Endothelial cell of umbilical vein (primary cell): ENCODE results near the gene RASAL2. TPM values are rescaled to one million over a fixed set of nuclear protein-coding genes. Genes with fewer than 3 reads are reported as not detected.

Experiments
- BruUV-seq: library from RNA; stranded (reverse); fragments of 400-500 nt; replicated peaks from 2 replicates; lab custom pipeline; 2021; lab: Mats Ljungman, UMichigan
- CTCF ChIA-PET: fragments of 300-600, 350-600 bp; sonication (Branson Sonifier 250); formaldehyde crosslinking; loops from one replicate; lab custom pipeline; 2021; ENCODE audit warnings: antibody characterized with exemption, inconsistent platforms; lab: Charles Lee
- POLR2A ChIA-PET: fragments of 300-600, 350-600 bp; sonication (Branson Sonifier 250); formaldehyde crosslinking; loops from one replicate; lab custom pipeline; 2021; ENCODE audit warnings: antibody characterized with exemption, inconsistent platforms; lab: Charles Lee
- DNase-seq: peaks from one replicate; pipeline ENCODE4 v3.0.0-alpha.2; 2011; ENCODE audit warnings: low read depth, low spot score
- FAIRE-seq: peaks from 2 replicates; lab custom pipeline; 2011; peaks lifted over from hg19 to GRCh38; lab: Jason Lieb, UNC
- H2AFZ ChIP-seq: 2 replicates; pipeline ENCODE4 v1.6.0; 2012; ENCODE audit warnings: low read depth, low read length, control low read depth, inconsistent platforms
- H3K27ac ChIP-seq: 2 replicates; pipeline ENCODE4 v1.5.1; 2011; ENCODE audit warnings: low read depth, mild to moderate bottlenecking, control low read depth, low read length, moderate library complexity; ENCODE audit not compliant: insufficient read depth
- H3K27me3 ChIP-seq, 2 experiments: 2 replicates each; pipeline versions ENCODE4 v1.6.0 to v1.6.1; 2011; ENCODE audit warnings: low read length in 2 of 2, mixed read lengths in 1 of 2; ENCODE audit not compliant: control insufficient read depth in 2 of 2, insufficient read depth in 2 of 2
- H3K36me3 ChIP-seq, 2 experiments: 2 replicates in 1 of 2; 3 replicates in 1 of 2; pipeline ENCODE4 v1.5.1; 2011; ENCODE audit warnings: low read length in 2 of 2, mild to moderate bottlenecking in 1 of 2, moderate library complexity in 1 of 2; ENCODE audit not compliant: control insufficient read depth in 2 of 2, insufficient read depth in 2 of 2; ENCODE audit errors: extremely low read depth in 1 of 2
- H3K4me1 ChIP-seq: 3 replicates; pipeline ENCODE4 v1.5.1; 2011; ENCODE audit warnings: mild to moderate bottlenecking, low read length; ENCODE audit not compliant: control insufficient read depth, insufficient read depth; ENCODE audit errors: extremely low read depth
- H3K4me2 ChIP-seq: 2 replicates; pipeline ENCODE4 v1.6.1; 2011; ENCODE audit warnings: low read length, control low read depth, mixed read lengths; ENCODE audit not compliant: insufficient read depth
- H3K4me3 ChIP-seq, 3 experiments: fragments of 200-600 bp in 1 of 3; sonication (generic), shearing (Covaris generic) in 1 of 3; replicated peaks in 1 of 3; 2 replicates each; pipeline ENCODE4 v1.5.1; 2011 to 2016; ENCODE audit warnings: control low read depth in 3 of 3, low read length in 3 of 3, mild to moderate bottlenecking in 2 of 3, inconsistent platforms in 1 of 3, low read depth in 1 of 3, moderate library complexity in 1 of 3; ENCODE audit not compliant: insufficient read depth in 1 of 3
- H3K79me2 ChIP-seq: 2 replicates; pipeline ENCODE4 v1.6.0; 2012; ENCODE audit warnings: low read length, inconsistent platforms; ENCODE audit not compliant: control insufficient read depth, insufficient read depth
- H3K9ac ChIP-seq: replicated peaks from 2 replicates; pipeline ENCODE3; 2011; ENCODE audit warnings: low read length, control low read depth; ENCODE audit not compliant: insufficient read depth; ENCODE audit errors: extremely low read depth
- H3K9me1 ChIP-seq: replicated peaks from 3 replicates; pipeline ENCODE4 v1.6.0; 2011; ENCODE audit warnings: mild to moderate bottlenecking, low read length; ENCODE audit not compliant: control insufficient read depth, insufficient read depth; ENCODE audit errors: extremely low read depth
- H3K9me3 ChIP-seq: replicated peaks from 2 replicates; pipeline ENCODE4 v1.5.1; 2012; ENCODE audit warnings: low read length, inconsistent platforms; ENCODE audit not compliant: control insufficient read depth, insufficient read depth
- H4K20me1 ChIP-seq: replicated peaks from 2 replicates; pipeline ENCODE3; 2011; ENCODE audit warnings: mild to moderate bottlenecking, low read length; ENCODE audit not compliant: control insufficient read depth, insufficient read depth; ENCODE audit errors: extremely low read depth
- CTCF ChIP-seq, 2 donors: IDR thresholded peaks; 1 replicate in 1 of 2; 2 replicates in 1 of 2; pipeline ENCODE4 v1.5.1; 2011; ENCODE audit warnings: low read length in 2 of 2, mild to moderate bottlenecking in 2 of 2, moderate library complexity in 2 of 2, control low read depth in 1 of 2, inconsistent platforms in 1 of 2, low read depth in 1 of 2; ENCODE audit not compliant: insufficient read depth in 1 of 2; ENCODE audit errors: extremely low read depth in 1 of 2
- EZH2 ChIP-seq: IDR thresholded peaks from 2 replicates; pipeline ENCODE4 v1.6.1; 2012; ENCODE audit warnings: borderline replicate concordance, low read depth, mild to moderate bottlenecking, moderate library complexity, low read length, inconsistent platforms; ENCODE audit not compliant: severe bottlenecking
- GATA2 ChIP-seq: IDR thresholded peaks from 2 replicates; pipeline ENCODE4 v1.7.0; 2011; ENCODE audit warnings: low read depth, mild to moderate bottlenecking, moderate library complexity, mixed read lengths, low read length; ENCODE audit not compliant: insufficient read length, insufficient read depth
- JUN ChIP-seq: IDR thresholded peaks from 2 replicates; pipeline ENCODE4 v1.6.1; 2011; ENCODE audit warnings: borderline replicate concordance, low read depth; ENCODE audit not compliant: insufficient read length, insufficient read depth
- MAX ChIP-seq: IDR thresholded peaks from 2 replicates; pipeline ENCODE4 v1.6.1; 2011; ENCODE audit not compliant: insufficient read depth, insufficient read length
- MYC ChIP-seq: IDR thresholded peaks from one replicate; pipeline ENCODE4 v1.6.1; 2011; ENCODE audit warnings: mild to moderate bottlenecking, low read depth, low read length
- POLR2A ChIP-seq: IDR thresholded peaks from 2 replicates; pipeline ENCODE4 v1.6.1; 2012; ENCODE audit warnings: low read depth, mild to moderate bottlenecking, control low read depth, low read length
- POLR2AphosphoS5 ChIP-seq: IDR thresholded peaks from 2 replicates; pipeline ENCODE4 v1.6.1; 2012; ENCODE audit warnings: low read depth, mild to moderate bottlenecking, control low read depth, low read length, moderate library complexity; ENCODE audit not compliant: insufficient read depth
- dilution Hi-C: fragments of 300-500 bp; cut with MboI; formaldehyde crosslinking; loops from one replicate; pipeline ENCODE4 v1.15.0; 2019; ENCODE audit warnings: low sequenced_read_pairs; ENCODE audit not compliant: extremely low pct_ligation_motif_present
- intact Hi-C: fragments of 100-400 bp; cut with micrococcal nuclease; formaldehyde crosslinking; loops from one replicate; pipeline ENCODE4 v1.10.0; 2022
- polyA plus RNA-seq, 4 experiments: library from polyadenylated mRNA; depleted of rRNA in 3 of 4; stranded (reverse) in 3 of 4; unstranded in 1 of 4; fragments of >200 nt; gene quantifications; 2 replicates each; pipeline versions ENCODE4 v1.2.1 to v1.2.3, GENCODE V29; 2011 to 2012; ENCODE audit warnings: missing spikeins in 1 of 4
- total RNA-seq: library from RNA; stranded (reverse); gene quantifications from 2 replicates; pipeline ENCODE4 v1.2.3, GENCODE V29; 2021

The RASAL2 gene
- total and polyA plus RNA-seq, 2 donors (not counting 3 experiments of a cell fraction or from before 2014, with no cell fraction given): 12.5 to 15.5 TPM

GRCh38 chr1:178418284-178418955 is 324.5 kb downstream of the RASAL2 start:
- no peak overlapping the region for H3K4me3 ChIP-seq
- POLR2A ChIA-PET: no interaction called here
- BruUV-seq: no TSS peak
- no peaks in the 10 kb centered on the region for H3K36me3 ChIP-seq
- no peaks in the 10 kb centered on the region for H3K4me1 ChIP-seq
- DNase-seq: no peak
- no peak overlapping the region for H3K27ac ChIP-seq
- TF ChIP-seq POLR2A (no peak), POLR2AphosphoS5 (no peak), JUN (no peak), GATA2 (no peak), MYC (no peak), EZH2 (no peak), CTCF (IDR thresholded peaks at IDR 0.05; ENCODE audit: extremely low read depth in 1 of 2, insufficient read depth in 1 of 2, low read depth in 1 of 2, low read length in 2 of 2) (no peak), MAX (no peak)
- intact Hi-C loops: no loop called here
- H3K79me2 ChIP-seq: no peaks in the 10 kb centered on the region
- FAIRE-seq: no peak
- H3K27me3 ChIP-seq: no peaks in the 10 kb centered on the region
- H3K9ac ChIP-seq: no peak overlapping the region
- dilution Hi-C loops: no loop called here
- no peak overlapping the region for H3K4me2 ChIP-seq
- no peaks in the 10 kb centered on the region for H3K9me3 ChIP-seq
- H2AFZ ChIP-seq: no peak overlapping the region
- H3K9me1 ChIP-seq: no peaks in the 10 kb centered on the region
- CTCF ChIA-PET: no interaction called here
- no peaks in the 10 kb centered on the region for H4K20me1 ChIP-seq
